Progenitor cell of endocrine pancreas (in vitro differentiated cells): ENCODE data around the gene CEP250. TPM values are rescaled to one million over a fixed set of nuclear protein-coding genes. Genes with fewer than 3 reads are reported as not detected.

ENCODE experiments used
- DNase-seq: peaks from one replicate; pipeline ENCODE4 v3.0.0; 2021; ENCODE audit warnings: low spot score; ENCODE audit not compliant: unreplicated experiment
- H3K27ac Mint-ChIP-seq: 2 replicates; pipeline ENCODE4 v1.8.0; 2021; ENCODE audit warnings: mild to moderate bottlenecking, moderate library complexity, mixed read lengths
- H3K27me3 Mint-ChIP-seq: 2 replicates; pipeline ENCODE4 v1.8.0; 2021; ENCODE audit warnings: mixed read lengths
- H3K36me3 Mint-ChIP-seq: 2 replicates; pipeline ENCODE4 v1.8.0; 2022; ENCODE audit warnings: mixed read lengths; ENCODE audit not compliant: insufficient read depth
- H3K4me1 Mint-ChIP-seq: 2 replicates; pipeline ENCODE4 v1.8.0; 2021; ENCODE audit warnings: low read depth, mixed read lengths
- H3K4me3 Mint-ChIP-seq: 2 replicates; pipeline ENCODE4 v1.8.0; 2021; ENCODE audit warnings: low read depth, mild to moderate bottlenecking, moderate library complexity, mixed read lengths
- H3K9me3 Mint-ChIP-seq: 2 replicates; pipeline ENCODE4 v1.8.0; 2021; ENCODE audit warnings: low read depth, mixed read lengths
- CTCF ChIP-seq: fragments of 200-600 bp; sonication (generic); IDR thresholded peaks from one replicate; pipeline ENCODE4 v1.5.0; 2021; ENCODE audit warnings: antibody characterized with exemption, mild to moderate bottlenecking; ENCODE audit not compliant: unreplicated experiment
- total RNA-seq: library from RNA; stranded (reverse); gene quantifications from 2 replicates; pipeline ENCODE4 v1.2.1, GENCODE V29; 2021

CEP250 gene
- total RNA-seq, 1 donor from 2014 or later = 76.9 TPM

DNA sequence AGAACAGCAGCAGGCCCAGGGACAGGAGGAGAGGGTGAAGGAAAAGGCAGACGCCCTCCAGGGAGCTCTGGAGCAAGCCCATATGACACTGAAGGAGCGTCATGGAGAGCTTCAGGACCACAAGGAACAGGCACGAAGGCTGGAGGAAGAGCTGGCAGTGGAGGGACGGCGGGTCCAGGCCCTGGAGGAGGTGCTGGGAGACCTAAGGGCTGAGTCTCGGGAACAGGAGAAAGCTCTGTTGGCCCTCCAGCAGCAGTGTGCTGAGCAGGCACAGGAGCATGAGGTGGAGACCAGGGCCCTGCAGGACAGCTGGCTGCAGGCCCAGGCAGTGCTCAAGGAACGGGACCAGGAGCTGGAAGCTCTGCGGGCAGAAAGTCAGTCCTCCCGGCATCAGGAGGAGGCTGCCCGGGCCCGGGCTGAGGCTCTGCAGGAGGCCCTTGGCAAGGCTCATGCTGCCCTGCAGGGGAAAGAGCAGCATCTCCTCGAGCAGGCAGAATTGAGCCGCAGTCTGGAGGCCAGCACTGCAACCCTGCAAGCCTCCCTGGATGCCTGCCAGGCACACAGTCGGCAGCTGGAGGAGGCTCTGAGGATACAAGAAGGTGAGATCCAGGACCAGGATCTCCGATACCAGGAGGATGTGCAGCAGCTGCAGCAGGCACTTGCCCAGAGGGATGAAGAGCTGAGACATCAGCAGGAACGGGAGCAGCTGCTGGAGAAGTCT, 48.6 kb downstream of the CEP250 start:
- peaks cover 32% of the 10 kb centered on the region for H3K36me3 Mint-ChIP-seq
- H3K27me3 Mint-ChIP-seq = no peaks in the 10 kb centered on the region
- no peaks in the 10 kb centered on the region for H3K9me3 Mint-ChIP-seq
- H3K27ac Mint-ChIP-seq = no peak overlapping the region
- H3K4me3 Mint-ChIP-seq = no peak overlapping the region
- no peaks in the 10 kb centered on the region for H3K4me1 Mint-ChIP-seq
- TF ChIP-seq CTCF = no peak
- no peak for DNase-seq

- Mint-ChIP-seq H3K9me3 (no peaks in the 10 kb centered on the region), H3K27ac (no peak overlapping the region), H3K36me3 (peaks cover 30% of the 10 kb centered on the region), H3K4me3 (no peak overlapping the region), H3K27me3 (no peaks in the 10 kb centered on the region), H3K4me1 (no peaks in the 10 kb centered on the region)
- DNase-seq = no peak
- TF ChIP-seq CTCF = no peak
These were observed 49.4 kb downstream of the CEP250 start for GRCh38 chr20:35504751-35505150.

GRCh38 chr20:35506179-35506578, 50.8 kb downstream of the CEP250 start:
- DNase-seq = no peak
- peaks cover 23% of the 10 kb centered on the region for H3K36me3 Mint-ChIP-seq
- H3K27me3 Mint-ChIP-seq = no peaks in the 10 kb centered on the region

GRCh38 chr20:35506872-35507638, 51.7 kb downstream of the CEP250 start:
- DNase-seq = no peak
- Mint-ChIP-seq H3K9me3 (no peaks in the 10 kb centered on the region), H3K4me3 (no peak overlapping the region), H3K27me3 (no peaks in the 10 kb centered on the region), H3K36me3 (peaks cover 24% of the 10 kb centered on the region), H3K4me1 (no peaks in the 10 kb centered on the region), H3K27ac (no peak overlapping the region)
- TF ChIP-seq CTCF = no peak

More at GRCh38 chr20:35506179-35506578, 50.8 kb downstream of the CEP250 start:
- no peak overlapping the region for H3K4me3 Mint-ChIP-seq
- no peak for TF ChIP-seq CTCF
- H3K9me3 Mint-ChIP-seq = no peaks in the 10 kb centered on the region
- H3K27ac Mint-ChIP-seq = no peak overlapping the region
- H3K4me1 Mint-ChIP-seq = no peaks in the 10 kb centered on the region

DNA sequence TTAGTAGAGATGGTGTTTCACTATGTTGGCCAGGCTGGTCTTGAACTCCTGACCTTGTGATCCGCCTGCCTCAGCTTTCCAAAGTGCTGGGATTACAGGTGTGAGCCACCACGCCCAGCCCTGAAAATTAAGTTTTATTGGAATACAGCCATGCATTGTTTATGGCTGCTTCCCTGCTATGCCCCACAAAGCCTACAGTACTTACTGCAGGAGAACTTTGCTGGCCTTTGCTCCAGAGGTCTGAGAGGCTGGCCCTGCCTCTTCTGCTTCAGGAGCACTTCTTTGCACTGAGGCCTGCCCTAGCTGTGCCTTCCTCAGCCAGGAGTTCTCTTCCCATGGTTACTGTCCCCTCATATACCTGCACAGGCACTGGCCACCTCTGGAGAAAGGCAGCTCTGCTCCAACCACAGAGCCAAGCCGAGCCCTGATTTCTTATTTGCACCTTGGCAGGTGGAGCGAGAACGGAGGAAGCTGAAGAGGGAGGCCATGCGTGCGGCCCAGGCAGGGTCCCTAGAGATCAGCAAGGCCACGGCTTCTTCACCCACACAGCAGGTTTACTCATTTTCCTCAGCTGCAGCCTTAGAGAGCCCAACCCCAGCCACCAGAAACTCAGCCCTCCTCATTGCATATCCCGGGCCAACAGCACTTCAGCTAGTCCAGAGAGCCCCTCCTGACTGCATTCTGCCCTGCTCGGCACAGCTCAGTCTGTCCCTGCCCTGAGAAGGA, 53.3 kb downstream of the CEP250 start:
- H3K4me3 Mint-ChIP-seq = no peak overlapping the region
- H3K27me3 Mint-ChIP-seq = no peaks in the 10 kb centered on the region
- DNase-seq = no peak
- H3K27ac Mint-ChIP-seq = no peak overlapping the region
- H3K9me3 Mint-ChIP-seq = no peaks in the 10 kb centered on the region
- TF ChIP-seq CTCF = no peak
- peaks cover 14% of the 10 kb centered on the region for H3K36me3 Mint-ChIP-seq
- H3K4me1 Mint-ChIP-seq = no peaks in the 10 kb centered on the region
